Activated naive CD8-positive, alpha-beta T cell treated with anti-CD3 and anti-CD28 coated beads, Interleukin-2, amount 10 ng/mL, durations not matched to agents 7 days and 5 days (primary cell): Measurements from ENCODE around the gene CFAP251. TPM values are rescaled to one million over a fixed set of nuclear protein-coding genes. Genes with fewer than 3 reads are reported as not detected.
A peak's percentile ranks its signal among the peaks of the same experiment; 100 is the strongest.

Source experiments
- ATAC-seq: fragments of 150-1000 bp; cut with Tn5 transposase; one replicate; pipeline ENCODE4 v1.10.0; 2021; ENCODE audit warnings: low read depth, moderate library complexity
- POLR2A ChIA-PET: fragments of 350-600 bp; sonication (Branson Sonifier 250); formaldehyde crosslinking; loops from one replicate; lab custom pipeline; 2021; ENCODE audit warnings: antibody characterized with exemption; lab: Charles Lee
- DNase-seq: peaks from one replicate; pipeline ENCODE4 v3.0.0; 2021
- H3K27ac Mint-ChIP-seq: one replicate; pipeline ENCODE4 v1.8.0; 2022; ENCODE audit warnings: mild to moderate bottlenecking, mixed read lengths
- H3K27me3 Mint-ChIP-seq: one replicate; pipeline ENCODE4 v1.8.0; 2022; ENCODE audit warnings: mild to moderate bottlenecking, moderate library complexity, mixed read lengths
- H3K36me3 Mint-ChIP-seq: one replicate; pipeline ENCODE4 v1.8.0; 2021; ENCODE audit warnings: mild to moderate bottlenecking, mixed read lengths
- H3K4me1 Mint-ChIP-seq: one replicate; pipeline ENCODE4 v1.8.0; 2021; ENCODE audit warnings: mixed read lengths
- H3K4me3 Mint-ChIP-seq: one replicate; pipeline ENCODE4 v1.8.0; 2022; ENCODE audit warnings: mild to moderate bottlenecking, moderate library complexity, mixed read lengths
- H3K9me3 Mint-ChIP-seq: one replicate; pipeline ENCODE4 v1.8.0; 2021; ENCODE audit warnings: mixed read lengths
- total RNA-seq, 2 experiments: library from RNA; stranded (reverse); gene quantifications; one replicate each; pipeline ENCODE4 v1.2.3, GENCODE V29; 2021

The CFAP251 gene
- total RNA-seq, 2 experiments from 2014 or later: 1.4 TPM

DNA sequence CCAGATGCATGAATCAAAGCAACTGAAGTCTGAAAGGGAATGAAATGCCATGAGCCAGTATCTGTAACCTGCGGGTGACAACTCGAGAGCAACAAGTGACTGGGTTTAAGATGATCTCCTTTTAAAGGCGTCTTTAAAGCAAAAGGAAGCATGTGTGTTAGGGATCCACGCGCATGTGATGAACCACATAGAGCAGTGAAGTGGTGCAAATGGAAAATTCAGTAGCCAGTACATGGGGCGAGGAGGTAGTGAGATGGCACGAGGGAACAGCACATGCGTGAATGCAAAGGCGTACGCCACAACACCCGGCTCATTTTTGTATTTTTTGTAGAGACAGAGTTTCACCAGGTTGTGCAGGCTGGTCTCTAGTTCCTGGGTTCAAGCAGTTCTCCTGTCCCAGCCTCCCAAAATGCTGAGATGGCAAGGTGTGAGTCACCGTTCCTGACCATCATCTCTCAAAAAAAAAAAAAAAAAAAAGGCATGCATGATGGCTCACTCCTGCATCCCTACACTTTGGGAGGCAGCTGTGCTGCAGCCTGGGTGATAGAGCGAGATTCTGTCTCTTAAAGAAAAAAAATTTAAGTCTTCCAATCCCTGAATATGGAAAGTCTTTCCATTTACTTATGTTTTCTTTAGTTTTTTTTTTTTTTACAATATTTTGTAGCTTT is 78.7 kb downstream of the CFAP251 start:
- POLR2A ChIA-PET: no interaction called here
- peaks cover 27% of the 10 kb centered on the region for H3K27me3 Mint-ChIP-seq
- ATAC-seq (no peak), DNase-seq (no peak)
- peaks cover 4% of the 10 kb centered on the region for H3K9me3 Mint-ChIP-seq
- H3K36me3 Mint-ChIP-seq: peaks cover 2% of the 10 kb centered on the region
- no peak overlapping the region for H3K27ac Mint-ChIP-seq
- peaks cover 3% of the 10 kb centered on the region for H3K4me1 Mint-ChIP-seq
- H3K4me3 Mint-ChIP-seq: no peak overlapping the region

DNA sequence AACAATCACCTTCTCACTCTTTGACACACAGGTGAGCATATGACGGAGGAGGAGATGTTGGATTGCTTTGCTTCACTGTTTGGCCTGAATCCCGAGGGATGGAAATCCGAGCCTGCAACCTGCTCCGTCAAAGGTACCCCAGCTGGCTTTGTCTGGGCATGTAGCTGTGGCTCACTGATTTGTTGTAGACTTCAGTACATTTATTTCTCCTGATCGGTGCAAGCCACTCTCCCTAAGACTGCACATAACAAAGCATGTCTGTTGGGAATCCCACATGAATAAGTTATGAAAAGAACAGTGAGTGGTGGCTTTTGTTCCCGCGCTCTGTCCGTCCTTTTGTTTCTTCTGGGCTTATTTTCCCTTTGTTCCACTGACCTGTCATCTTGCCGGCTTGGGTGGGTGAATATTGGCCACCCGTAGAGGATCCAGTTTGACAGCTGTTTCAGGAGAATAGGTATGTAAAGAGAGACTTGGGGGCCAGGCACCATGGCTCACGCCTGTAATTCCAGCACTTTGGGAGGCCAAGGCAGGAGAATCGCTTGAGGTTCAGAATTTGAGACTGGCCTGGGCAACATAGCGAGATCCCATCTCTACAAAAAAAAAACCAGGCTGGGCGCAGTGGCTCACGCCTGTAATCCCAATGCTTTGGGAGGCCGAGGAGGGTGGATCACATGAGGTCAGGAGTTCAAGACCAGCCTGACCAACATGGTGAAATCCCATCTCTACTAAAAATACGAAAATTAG is 83.2 kb downstream of the CFAP251 start:
- DNase-seq (no peak), ATAC-seq (no peak)
- POLR2A ChIA-PET: no interaction called here
- H3K36me3 Mint-ChIP-seq: peaks cover 2% of the 10 kb centered on the region
- peaks cover 9% of the 10 kb centered on the region for H3K4me1 Mint-ChIP-seq
- peaks cover 4% of the 10 kb centered on the region for H3K9me3 Mint-ChIP-seq
- peaks cover 29% of the 10 kb centered on the region for H3K27me3 Mint-ChIP-seq
- H3K4me3 Mint-ChIP-seq: no peak overlapping the region
- no peak overlapping the region for H3K27ac Mint-ChIP-seq

DNA sequence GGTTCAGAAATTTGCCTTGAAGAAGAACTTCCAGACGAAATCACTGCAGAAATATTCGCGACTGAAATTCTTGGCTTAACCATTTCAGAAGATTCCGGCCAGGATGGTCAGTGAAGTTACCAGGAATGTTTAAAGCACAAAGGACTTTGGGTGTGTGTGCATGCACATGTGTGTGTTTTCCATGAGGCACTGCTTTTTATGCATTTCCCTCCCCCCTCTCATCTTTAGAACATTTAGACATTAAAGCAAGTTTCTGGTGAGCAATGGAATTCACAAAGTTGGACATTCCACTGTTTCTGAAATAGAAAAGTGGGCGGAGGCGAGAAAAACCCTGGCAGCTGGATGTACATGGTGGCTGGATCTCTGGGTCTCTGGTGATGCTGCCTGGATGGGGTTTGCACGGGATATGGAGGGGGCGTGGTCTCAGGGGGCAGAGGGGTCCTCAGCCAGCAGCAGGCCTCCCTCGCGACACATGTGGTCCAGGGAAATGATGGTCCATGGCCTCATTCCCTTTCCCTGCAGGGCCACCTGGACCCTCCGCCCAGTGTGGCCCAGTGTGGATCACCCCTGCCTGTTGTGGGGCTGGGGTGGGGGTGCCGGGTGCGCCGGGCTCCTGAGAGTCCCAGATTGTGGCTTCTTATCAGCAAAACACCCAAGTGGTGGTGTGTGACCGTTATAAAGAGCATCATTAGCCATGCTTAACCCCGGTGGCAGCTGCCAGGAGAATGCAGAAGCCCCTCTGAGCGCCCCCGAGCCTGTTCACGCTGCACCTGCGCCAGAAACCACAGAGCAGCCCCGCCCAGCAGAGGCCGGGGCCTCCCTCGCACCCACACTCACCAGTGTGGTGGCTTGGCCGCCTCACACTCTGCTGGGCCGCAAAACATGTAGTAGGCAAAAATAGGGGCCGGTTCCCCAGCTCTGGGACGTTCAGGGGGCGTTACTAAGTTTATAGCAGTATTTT is 85.5 kb downstream of the CFAP251 start:
- no peak for DNase-seq
- Mint-ChIP-seq H3K27ac (no peak overlapping the region), H3K27me3 (peaks cover 27% of the 10 kb centered on the region), H3K4me1 (peaks cover 13% of the 10 kb centered on the region), H3K9me3 (peaks cover 4% of the 10 kb centered on the region), H3K4me3 (no peak overlapping the region), H3K36me3 (peaks cover 2% of the 10 kb centered on the region)
- no peak for ATAC-seq
- POLR2A ChIA-PET: no interaction called here

DNA sequence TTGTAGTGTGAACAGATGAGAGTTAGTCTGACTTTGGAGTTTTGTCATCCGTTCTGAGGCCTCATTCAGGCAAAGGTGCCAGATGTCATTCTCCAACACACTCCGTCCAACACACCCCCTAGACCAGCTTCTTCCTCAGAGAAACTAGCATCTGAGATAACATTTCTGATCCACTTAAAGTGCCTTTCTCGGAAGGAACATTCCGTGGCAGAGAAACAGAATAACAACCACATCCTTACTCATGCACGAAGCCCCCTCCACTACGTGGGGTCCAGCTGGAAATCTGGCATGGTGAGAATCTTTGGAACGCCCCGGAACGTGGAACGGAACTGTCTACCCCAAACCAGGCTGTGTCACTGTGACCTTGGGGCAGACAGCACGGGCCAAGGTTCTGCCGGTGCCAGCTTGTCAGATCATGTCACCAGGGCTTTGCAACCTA is 86.3 kb downstream of the CFAP251 start:
- H3K4me1 Mint-ChIP-seq: peaks cover 13% of the 10 kb centered on the region
- peaks cover 2% of the 10 kb centered on the region for H3K9me3 Mint-ChIP-seq
- H3K4me3 Mint-ChIP-seq: no peak overlapping the region
- no peak for ATAC-seq
- POLR2A ChIA-PET: interaction anchor here (0.6 kb wide), 1 partner anchor 42 kb away, joined by 3 read pairs; no protein-coding TSS in a partner anchor
- no peak for DNase-seq
- H3K36me3 Mint-ChIP-seq: peaks cover under 1% of the 10 kb centered on the region
- peaks cover 21% of the 10 kb centered on the region for H3K27me3 Mint-ChIP-seq
- no peak overlapping the region for H3K27ac Mint-ChIP-seq

DNA sequence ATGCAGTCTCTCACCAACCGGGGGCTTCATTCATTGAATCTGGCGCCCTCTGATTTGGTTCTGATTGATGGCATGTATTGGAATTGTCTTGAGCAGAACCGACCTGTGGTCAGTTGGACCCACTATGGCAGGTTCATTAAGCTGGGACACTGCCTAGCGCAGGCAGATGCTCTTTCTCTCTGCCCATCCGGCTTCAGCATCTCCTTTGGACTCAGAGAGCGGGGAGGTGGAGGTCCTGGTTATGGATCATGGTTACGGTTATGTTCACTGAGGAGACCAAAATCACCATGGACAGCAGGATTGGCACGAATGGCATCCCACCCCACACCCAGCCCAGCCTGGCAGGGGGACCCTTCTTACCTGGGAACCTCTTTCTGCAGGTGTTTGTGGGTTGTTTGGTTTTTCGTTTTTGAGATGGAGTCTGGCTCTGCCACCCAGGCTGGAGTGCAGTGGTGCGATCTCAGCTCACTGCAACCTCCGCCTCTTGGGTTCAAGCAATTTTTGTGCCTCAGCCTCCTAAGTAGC is 86.9 kb downstream of the CFAP251 start:
- H3K4me1 Mint-ChIP-seq: peaks cover 13% of the 10 kb centered on the region
- H3K9me3 Mint-ChIP-seq: no peaks in the 10 kb centered on the region
- H3K27ac Mint-ChIP-seq: no peak overlapping the region
- no peaks in the 10 kb centered on the region for H3K36me3 Mint-ChIP-seq
- POLR2A ChIA-PET: interaction anchor here (0.6 kb wide), 1 partner anchor 42 kb away, joined by 3 read pairs; no protein-coding TSS in a partner anchor
- DNase-seq (no peak), ATAC-seq (no peak)
- no peak overlapping the region for H3K4me3 Mint-ChIP-seq
- H3K27me3 Mint-ChIP-seq: peaks cover 17% of the 10 kb centered on the region

DNA sequence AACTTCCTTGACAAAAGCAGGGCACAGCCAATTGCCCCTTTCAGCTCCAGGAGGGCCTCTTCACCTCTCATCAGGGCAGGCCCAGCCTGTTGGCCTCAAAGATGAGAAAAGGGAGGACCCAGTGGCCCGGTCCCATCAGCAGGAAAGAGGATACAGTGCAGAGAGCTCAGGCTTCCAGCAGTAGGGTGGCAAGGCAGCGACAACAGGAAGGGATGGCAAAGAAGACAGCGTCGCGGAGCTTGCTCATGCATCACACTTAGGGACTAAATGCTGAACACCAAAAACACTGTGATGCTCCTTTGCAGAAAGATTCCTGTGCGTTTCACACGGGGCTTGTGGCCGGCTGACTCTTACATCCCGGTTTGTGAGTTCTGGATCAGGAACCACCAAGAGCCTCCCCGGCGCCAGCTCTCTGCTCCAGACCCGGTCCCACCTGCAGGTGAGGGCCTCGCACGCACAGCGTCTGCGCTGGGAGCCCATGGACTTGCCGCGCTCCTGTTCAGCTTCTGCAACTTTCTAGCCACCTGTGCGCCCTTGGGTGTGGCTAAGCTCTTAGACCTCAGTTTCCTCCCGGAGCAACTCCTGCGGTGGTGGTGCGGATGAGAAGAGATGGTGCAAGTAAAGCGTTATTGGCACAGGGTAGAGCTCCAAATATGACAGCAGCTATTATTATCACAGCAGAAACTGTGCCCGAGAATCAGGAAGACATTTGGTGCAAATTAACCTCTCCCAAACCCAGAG is 88.0 kb downstream of the CFAP251 start:
- H3K4me1 Mint-ChIP-seq: peaks cover 13% of the 10 kb centered on the region
- DNase-seq: peak; percentile 41
- POLR2A ChIA-PET: interaction anchor here (0.7 kb wide), 1 partner anchor 459 kb away, joined by 3 read pairs; no protein-coding TSS in a partner anchor
- no peaks in the 10 kb centered on the region for H3K36me3 Mint-ChIP-seq
- peaks cover 17% of the 10 kb centered on the region for H3K27me3 Mint-ChIP-seq
- peak; percentile 64 for ATAC-seq
- peak overlapping the region; percentile 63 for H3K4me3 Mint-ChIP-seq
- H3K27ac Mint-ChIP-seq: no peak overlapping the region
- no peaks in the 10 kb centered on the region for H3K9me3 Mint-ChIP-seq

DNA sequence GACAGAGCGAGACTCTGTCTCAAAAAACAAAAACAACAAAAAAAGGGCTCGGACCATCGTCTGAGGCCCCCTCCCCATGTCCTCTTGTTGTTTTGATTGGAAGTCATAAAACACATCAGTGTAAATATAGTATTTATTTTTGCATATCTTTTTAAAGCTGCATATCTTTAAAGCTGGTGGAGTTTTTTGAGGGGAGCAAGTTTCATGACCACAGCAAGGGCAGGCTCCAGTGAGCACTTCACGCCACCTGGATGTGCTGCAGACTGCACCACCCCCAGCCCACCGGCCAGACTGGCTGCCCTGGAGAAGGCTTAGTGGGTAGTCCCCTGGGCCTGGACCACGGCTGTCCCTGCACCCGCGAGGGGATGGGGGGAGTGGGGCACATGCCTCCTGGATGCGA is 91.3 kb downstream of the CFAP251 start:
- H3K9me3 Mint-ChIP-seq: no peaks in the 10 kb centered on the region
- H3K27me3 Mint-ChIP-seq: peaks cover 8% of the 10 kb centered on the region
- no peaks in the 10 kb centered on the region for H3K36me3 Mint-ChIP-seq
- H3K4me3 Mint-ChIP-seq: no peak overlapping the region
- POLR2A ChIA-PET: interaction anchor here (1.5 kb wide), 1 partner anchor 12 kb away, joined by 3 read pairs; the partner anchor contains the start of gene BCL7A
- H3K4me1 Mint-ChIP-seq: peaks cover 11% of the 10 kb centered on the region
- no peak for DNase-seq
- ATAC-seq: no peak
- no peak overlapping the region for H3K27ac Mint-ChIP-seq

DNA sequence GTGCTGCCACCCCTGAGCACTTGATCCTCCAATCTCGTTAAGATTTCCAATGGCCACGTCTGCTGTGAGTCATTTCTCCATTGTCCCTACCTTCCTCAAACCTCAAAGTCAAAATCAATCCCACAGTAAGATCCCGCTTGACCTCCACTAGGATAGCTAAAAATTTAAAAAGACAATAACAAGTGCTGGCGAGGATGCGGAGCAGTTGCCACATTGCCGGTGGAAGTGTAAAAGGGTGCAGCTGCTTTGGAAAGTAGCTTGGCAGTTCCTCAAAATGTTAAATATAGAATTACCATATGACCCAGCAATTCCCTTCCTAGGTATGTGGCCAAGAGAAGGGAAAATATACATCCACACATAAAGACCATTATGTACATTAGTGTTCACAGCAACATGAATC is 93.8 kb downstream of the CFAP251 start:
- ATAC-seq (no peak), DNase-seq (no peak)
- POLR2A ChIA-PET: no interaction called here
- Mint-ChIP-seq H3K4me1 (no peaks in the 10 kb centered on the region), H3K27me3 (peaks cover 8% of the 10 kb centered on the region), H3K9me3 (no peaks in the 10 kb centered on the region), H3K4me3 (no peak overlapping the region), H3K27ac (no peak overlapping the region), H3K36me3 (no peaks in the 10 kb centered on the region)

DNA sequence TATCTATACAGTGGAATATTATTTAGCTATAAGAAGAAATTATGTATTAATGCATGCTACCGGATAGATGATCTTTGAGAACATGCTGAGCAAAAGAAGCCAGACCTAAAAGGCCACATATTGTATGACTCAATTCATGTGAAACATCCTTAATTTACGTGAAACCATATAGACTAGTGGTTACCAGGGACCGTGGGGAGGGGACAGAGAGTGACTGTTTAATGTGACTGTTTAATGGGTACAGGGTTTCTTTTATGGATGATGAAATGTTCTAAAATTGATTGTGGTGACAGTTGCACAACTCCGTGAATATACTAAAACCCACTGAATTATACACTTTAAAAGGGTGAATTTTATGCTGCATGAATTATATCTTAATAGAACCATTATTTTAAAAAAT is 94.7 kb downstream of the CFAP251 start:
- DNase-seq: no peak
- peaks cover 3% of the 10 kb centered on the region for H3K27me3 Mint-ChIP-seq
- H3K4me3 Mint-ChIP-seq: no peak overlapping the region
- H3K9me3 Mint-ChIP-seq: no peaks in the 10 kb centered on the region
- no peaks in the 10 kb centered on the region for H3K36me3 Mint-ChIP-seq
- no peak for ATAC-seq
- POLR2A ChIA-PET: no interaction called here
- H3K27ac Mint-ChIP-seq: no peak overlapping the region
- no peaks in the 10 kb centered on the region for H3K4me1 Mint-ChIP-seq

DNA sequence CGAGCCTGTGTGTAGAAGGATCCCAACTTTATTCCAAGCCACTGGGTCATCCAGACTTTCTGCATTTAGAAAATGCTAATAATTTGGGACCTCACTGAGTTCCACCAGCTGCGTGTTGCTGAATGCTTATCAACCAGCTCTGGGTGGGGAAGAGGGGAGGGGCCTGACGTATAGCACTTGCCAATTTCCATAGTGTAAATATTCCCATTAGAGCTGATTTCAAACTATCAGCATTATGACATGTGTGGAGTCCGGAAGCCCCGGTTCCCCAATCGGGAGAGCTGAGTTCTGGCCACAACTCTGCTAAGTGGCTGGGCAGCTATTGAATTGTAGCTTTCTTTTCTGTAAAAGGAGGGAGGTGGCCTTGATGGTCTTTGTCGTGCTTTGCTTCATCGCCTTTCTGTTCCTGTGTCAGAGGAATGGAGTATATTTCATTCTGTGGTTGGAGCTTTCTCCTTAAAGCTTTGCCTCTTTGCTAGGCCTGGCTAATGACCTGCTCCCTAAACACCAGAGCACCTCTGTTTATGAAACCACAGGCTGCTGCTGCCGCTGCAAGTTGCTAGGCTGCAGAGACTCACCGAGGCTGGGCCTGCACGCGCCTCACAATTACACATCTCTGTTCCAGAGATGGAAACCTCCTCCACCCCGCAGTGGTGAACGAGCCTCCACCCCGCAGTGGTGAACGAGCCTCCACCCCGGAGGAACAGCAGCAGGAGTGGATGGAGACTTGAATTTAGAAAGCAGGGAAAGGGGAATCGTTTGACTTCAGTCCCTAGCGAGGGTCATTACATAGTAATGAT is 95.6 kb downstream of the CFAP251 start:
- H3K27ac Mint-ChIP-seq: no peak overlapping the region
- POLR2A ChIA-PET: interaction anchor here (0.5 kb wide), 1 partner anchor 394 kb away, joined by 3 read pairs; no protein-coding TSS in a partner anchor
- H3K27me3 Mint-ChIP-seq: peaks cover 5% of the 10 kb centered on the region
- peaks cover 1% of the 10 kb centered on the region for H3K9me3 Mint-ChIP-seq
- no peak overlapping the region for H3K4me3 Mint-ChIP-seq
- ATAC-seq (no peak), DNase-seq (no peak)
- H3K36me3 Mint-ChIP-seq: peaks cover 2% of the 10 kb centered on the region
- no peaks in the 10 kb centered on the region for H3K4me1 Mint-ChIP-seq

DNA sequence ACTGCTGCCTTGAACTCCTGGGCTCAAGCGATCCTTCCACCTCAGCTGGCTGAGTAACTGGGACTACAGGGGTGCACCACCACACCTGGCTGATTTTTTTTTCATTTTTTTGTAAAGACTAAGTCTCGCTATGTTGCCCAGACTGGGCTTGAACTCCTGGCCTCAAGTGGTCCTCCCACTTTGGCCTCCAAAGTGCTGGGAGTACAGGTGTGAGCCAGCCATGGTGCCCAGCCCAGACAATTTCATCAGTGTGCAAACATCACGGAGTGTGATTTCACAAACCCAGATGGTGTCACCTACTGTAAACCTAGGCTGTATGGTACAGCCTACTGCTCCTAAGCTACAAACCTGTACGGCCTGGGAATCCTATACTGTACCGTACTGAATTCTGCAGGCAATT is 96.4 kb downstream of the CFAP251 start:
- Mint-ChIP-seq H3K4me3 (no peak overlapping the region), H3K36me3 (peaks cover 3% of the 10 kb centered on the region), H3K27ac (no peak overlapping the region), H3K9me3 (peaks cover 1% of the 10 kb centered on the region), H3K4me1 (no peaks in the 10 kb centered on the region), H3K27me3 (peaks cover 7% of the 10 kb centered on the region)
- no peak for ATAC-seq
- no peak for DNase-seq
- POLR2A ChIA-PET: no interaction called here

DNA sequence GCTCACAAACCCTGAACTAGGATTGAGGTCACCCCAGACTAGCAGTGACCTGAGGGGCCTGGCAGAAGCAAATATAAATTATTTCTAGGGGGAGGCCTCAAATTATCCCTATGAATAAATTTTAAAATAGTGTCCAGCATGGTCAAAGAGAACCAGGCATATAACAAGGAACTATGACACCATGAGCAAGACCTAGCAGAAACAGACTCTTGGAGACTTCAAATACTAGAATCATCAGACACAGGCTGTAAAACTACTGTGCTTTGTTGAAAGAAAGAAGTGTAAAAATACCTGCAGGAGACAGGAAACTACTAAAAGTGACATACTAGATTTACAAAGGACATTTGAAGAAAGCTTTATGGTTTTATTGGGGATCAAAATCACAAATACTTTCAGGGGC is 100.1 kb downstream of the CFAP251 start:
- no peak overlapping the region for H3K27ac Mint-ChIP-seq
- peaks cover 1% of the 10 kb centered on the region for H3K9me3 Mint-ChIP-seq
- no peak overlapping the region for H3K4me3 Mint-ChIP-seq
- H3K36me3 Mint-ChIP-seq: peaks cover 3% of the 10 kb centered on the region
- POLR2A ChIA-PET: no interaction called here
- H3K27me3 Mint-ChIP-seq: peaks cover 25% of the 10 kb centered on the region
- DNase-seq (no peak), ATAC-seq (no peak)
- H3K4me1 Mint-ChIP-seq: peaks cover 10% of the 10 kb centered on the region
